Prostate gland (tissue), 2 donors: Measurements from ENCODE around the gene SERTAD1. TPM values are rescaled to one million over a fixed set of nuclear protein-coding genes. Genes with fewer than 3 reads are reported as not detected.

Experiments used
- DNase-seq: peaks from one replicate; pipeline ENCODE4 v3.0.0-alpha.2; 2019; ENCODE audit warnings: low spot score
- H3K27ac ChIP-seq, 2 donors: fragments of 200-600 bp; sonication (generic); 2 replicates each; pipeline ENCODE4 v1.5.1; 2017 to 2019
- H3K27me3 ChIP-seq: fragments of 200-600 bp; sonication (generic); replicated peaks from 2 replicates; pipeline ENCODE4 v1.5.1; 2019; ENCODE audit not compliant: insufficient read depth
- H3K36me3 ChIP-seq, 2 donors: fragments of 200-600 bp; sonication (generic); 1 replicate in 1 of 2; 2 replicates in 1 of 2; pipeline versions ENCODE4 v1.5.1 to v1.8.1; 2017 to 2019
- H3K4me1 ChIP-seq: fragments of 200-600 bp; sonication (generic); replicated peaks from 2 replicates; pipeline ENCODE4 v1.5.1; 2019
- H3K4me3 ChIP-seq, 2 donors: fragments of 200-600 bp; sonication (generic); 2 replicates each; pipeline ENCODE4 v1.5.1; 2017 to 2019
- H3K9me3 ChIP-seq: fragments of 200-600 bp; sonication (generic); 2 replicates; pipeline ENCODE4 v1.5.1; 2017
- POLR2A ChIP-seq: fragments of 450-650 bp; IDR thresholded peaks from one replicate; pipeline ENCODE4 v1.6.1; 2016; ENCODE audit warnings: antibody characterized with exemption, mild to moderate bottlenecking
- POLR2AphosphoS5 ChIP-seq: sonication (generic); formaldehyde crosslinking; IDR thresholded peaks from one replicate; pipeline ENCODE4 v1.6.1; 2017; ENCODE audit warnings: antibody characterized with exemption
- WGBS: methylation state at CpG from one replicate; pipeline ENCODE4 v1.1.5; 2018; 5-methylcytosine and 5-hydroxymethylcytosine counted together
- intact Hi-C: fragments of 100-400 bp; cut with DNase I; formaldehyde crosslinking; loops from one replicate; pipeline ENCODE4 v1.14.2; 2022
- total RNA-seq, 2 donors: library from RNA; depleted of rRNA; stranded (reverse); fragments of >200 nt; gene quantifications; one replicate each; pipeline ENCODE4 v1.1.0, GENCODE V29; 2016
- TF ChIP-seq, protein P1 (sequence below), 4 experiments: fragments of 200-600 bp in 2 of 4; fragments of 450-650 bp in 2 of 4; sonication (generic) in 2 of 4; IDR thresholded peaks; 1 replicate in 3 of 4; 2 replicates in 1 of 4; pipeline ENCODE4 v1.5.1; 2016 to 2019; ENCODE audit warnings: antibody characterized with exemption in 4 of 4, mild to moderate bottlenecking in 2 of 4, moderate library complexity in 2 of 4

The SERTAD1 gene
- total RNA-seq, 2 donors from 2014 or later, result 15.9 to 19.5 TPM

DNA sequence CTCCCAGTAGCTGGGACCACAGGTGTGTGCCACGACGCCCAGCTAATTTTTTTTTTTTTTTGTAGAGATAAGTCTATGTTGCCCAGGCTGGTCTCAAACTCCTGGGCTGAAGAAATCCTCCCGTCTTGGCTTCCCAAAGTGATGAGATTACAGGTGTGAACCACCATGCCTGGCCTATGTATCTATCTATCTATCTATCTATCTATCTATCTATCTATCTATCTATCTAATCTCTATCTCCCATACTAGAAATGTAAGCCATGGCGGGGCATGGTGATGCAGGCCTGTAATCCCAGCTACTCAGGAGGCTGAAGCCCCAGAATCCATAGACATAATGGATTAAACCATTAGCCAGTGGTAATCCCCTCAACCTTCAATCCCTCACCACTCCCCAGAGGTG, 24.9 kb upstream of the SERTAD1 start:
- Histone ChIP-seq H3K4me1 (peaks cover 10% of the 10 kb centered on the region), H3K36me3 (peaks cover 0 to 5% of the 10 kb centered on the region in 2 donors), H3K27ac (no peak overlapping the region), H3K4me3 (no peak overlapping the region), H3K27me3 (no peaks in the 10 kb centered on the region), H3K9me3 (no peaks in the 10 kb centered on the region)
- no peak for DNase-seq
- intact Hi-C loops, result no loop called here
- WGBS, result 89% methylated on average over 4 of the region's 4 CpGs
- TF ChIP-seq POLR2A, result no peak
- TF ChIP-seq POLR2AphosphoS5, result no peak
- TF ChIP-seq, protein P1, sequence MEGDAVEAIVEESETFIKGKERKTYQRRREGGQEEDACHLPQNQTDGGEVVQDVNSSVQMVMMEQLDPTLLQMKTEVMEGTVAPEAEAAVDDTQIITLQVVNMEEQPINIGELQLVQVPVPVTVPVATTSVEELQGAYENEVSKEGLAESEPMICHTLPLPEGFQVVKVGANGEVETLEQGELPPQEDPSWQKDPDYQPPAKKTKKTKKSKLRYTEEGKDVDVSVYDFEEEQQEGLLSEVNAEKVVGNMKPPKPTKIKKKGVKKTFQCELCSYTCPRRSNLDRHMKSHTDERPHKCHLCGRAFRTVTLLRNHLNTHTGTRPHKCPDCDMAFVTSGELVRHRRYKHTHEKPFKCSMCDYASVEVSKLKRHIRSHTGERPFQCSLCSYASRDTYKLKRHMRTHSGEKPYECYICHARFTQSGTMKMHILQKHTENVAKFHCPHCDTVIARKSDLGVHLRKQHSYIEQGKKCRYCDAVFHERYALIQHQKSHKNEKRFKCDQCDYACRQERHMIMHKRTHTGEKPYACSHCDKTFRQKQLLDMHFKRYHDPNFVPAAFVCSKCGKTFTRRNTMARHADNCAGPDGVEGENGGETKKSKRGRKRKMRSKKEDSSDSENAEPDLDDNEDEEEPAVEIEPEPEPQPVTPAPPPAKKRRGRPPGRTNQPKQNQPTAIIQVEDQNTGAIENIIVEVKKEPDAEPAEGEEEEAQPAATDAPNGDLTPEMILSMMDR (IDR thresholded peaks at IDR 0.05), result no peak

DNA sequence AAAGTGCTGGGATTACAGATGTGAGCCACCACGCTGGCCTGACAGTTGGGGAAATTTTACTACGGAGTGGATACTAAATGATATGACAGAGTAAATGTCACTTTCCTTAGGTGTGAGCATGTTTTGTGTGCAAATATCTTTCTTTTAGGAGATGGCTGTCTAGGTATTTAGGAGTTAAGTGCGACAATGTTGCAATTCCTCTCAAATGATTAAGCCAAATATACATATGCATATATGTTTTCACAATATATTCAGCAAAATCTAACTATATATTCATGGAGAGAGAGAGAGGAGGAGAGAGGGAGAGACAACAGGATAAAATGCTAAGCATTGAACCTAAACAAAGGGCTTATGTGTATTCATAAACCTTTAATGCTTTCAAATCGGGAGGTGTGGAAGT, 23.7 kb upstream of the SERTAD1 start:
- peaks cover 10% of the 10 kb centered on the region for H3K4me1 ChIP-seq
- H3K36me3 ChIP-seq, result peaks cover 0 to 5% of the 10 kb centered on the region in 2 donors
- H3K27ac ChIP-seq, result no peak overlapping the region
- TF ChIP-seq, protein P1 (IDR thresholded peaks at IDR 0.05), result no peak
- TF ChIP-seq POLR2A (no peak), POLR2AphosphoS5 (no peak)
- intact Hi-C loops, result loop anchor here (10.0 kb wide), 1 partner anchor 145 kb away; no protein-coding TSS in a partner anchor
- DNase-seq, result no peak
- H3K4me3 ChIP-seq, result no peak overlapping the region
- 91% methylated on average over 4 of the region's 4 CpGs for WGBS
- no peaks in the 10 kb centered on the region for H3K27me3 ChIP-seq
- H3K9me3 ChIP-seq, result no peaks in the 10 kb centered on the region

DNA sequence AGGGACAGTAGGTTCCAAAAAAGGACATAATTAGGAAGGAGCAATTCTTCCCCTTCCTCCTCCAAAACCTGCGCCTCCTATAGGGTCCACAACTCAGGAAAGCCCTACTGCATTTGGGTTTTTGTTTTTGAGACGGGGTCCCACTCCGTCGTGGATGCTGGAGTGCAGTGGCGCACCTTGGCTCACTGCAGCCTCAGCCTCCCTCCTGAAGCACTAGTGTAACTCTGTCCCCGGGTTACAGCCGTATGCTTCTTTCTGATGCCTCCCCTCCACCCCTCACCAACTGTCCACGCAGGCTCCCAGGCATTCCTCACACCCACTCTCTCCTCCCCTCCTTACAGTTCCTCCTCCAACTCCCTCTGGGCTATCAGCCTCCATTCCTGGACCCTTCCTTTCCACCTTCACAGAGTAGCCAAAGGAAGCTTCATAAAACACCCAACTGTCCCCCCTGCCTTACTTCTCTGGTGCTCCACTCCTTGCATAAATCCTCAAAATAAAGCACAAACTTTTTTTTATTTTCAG, 20.5 kb upstream of the SERTAD1 start:
- WGBS, result 71% methylated on average over 8 of the region's 8 CpGs
- Histone ChIP-seq H3K27ac (peak overlapping the region; percentile 99), H3K4me3 (no peak overlapping the region), H3K27me3 (no peaks in the 10 kb centered on the region), H3K36me3 (peaks cover 0 to 9% of the 10 kb centered on the region in 2 donors), H3K4me1 (peaks cover 13% of the 10 kb centered on the region), H3K9me3 (no peaks in the 10 kb centered on the region)
- no peak for DNase-seq
- no peak for TF ChIP-seq POLR2AphosphoS5
- TF ChIP-seq, protein P1 (IDR thresholded peaks at IDR 0.05), result no peak
- no peak for TF ChIP-seq POLR2A
- intact Hi-C loops, result loop anchor here (10.0 kb wide), 1 partner anchor 148 kb away; no protein-coding TSS in a partner anchor

DNA sequence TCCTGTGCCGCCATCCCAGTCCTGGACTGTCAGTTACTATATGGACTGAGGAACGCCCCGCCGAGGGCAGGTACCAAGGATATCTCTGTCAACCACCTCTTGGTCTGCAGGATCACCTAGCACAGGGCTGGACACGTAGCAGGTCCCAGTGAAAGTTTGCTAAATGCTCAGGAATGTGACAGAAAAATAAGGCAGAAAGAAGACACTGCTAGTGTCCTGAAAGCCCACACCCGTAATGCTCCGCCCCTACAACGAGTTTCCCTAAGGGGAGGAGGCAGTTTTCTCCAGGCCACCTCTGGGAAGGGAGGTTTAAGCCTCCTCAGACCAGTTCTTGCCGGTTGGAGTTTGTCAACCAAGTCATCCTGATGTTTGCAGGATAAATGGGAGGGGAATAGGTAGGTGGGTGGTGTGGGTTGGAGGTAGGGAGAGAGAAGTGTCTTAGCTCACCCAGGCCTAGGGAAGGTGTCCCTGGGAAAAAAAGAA, 20.0 kb upstream of the SERTAD1 start:
- intact Hi-C loops, result loop anchor here (2.0 to 10.0 kb wide), 2 partner anchors 19 to 149 kb away; partner anchors contain the start of gene BLVRB
- no peaks in the 10 kb centered on the region for H3K27me3 ChIP-seq
- TF ChIP-seq POLR2AphosphoS5, result peak; percentile 91
- TF ChIP-seq, protein P1 (IDR thresholded peaks at IDR 0.05), result no peak
- TF ChIP-seq POLR2A, result peak; percentile 29
- WGBS, result 34% methylated on average over 9 of the region's 9 CpGs
- peak; percentile 70 for DNase-seq
- no peak overlapping the region for H3K4me3 ChIP-seq
- H3K36me3 ChIP-seq, result peaks cover 0 to 13% of the 10 kb centered on the region in 2 donors
- no peaks in the 10 kb centered on the region for H3K9me3 ChIP-seq
- peak overlapping the region; percentile 99 for H3K27ac ChIP-seq
- peaks cover 18% of the 10 kb centered on the region for H3K4me1 ChIP-seq

DNA sequence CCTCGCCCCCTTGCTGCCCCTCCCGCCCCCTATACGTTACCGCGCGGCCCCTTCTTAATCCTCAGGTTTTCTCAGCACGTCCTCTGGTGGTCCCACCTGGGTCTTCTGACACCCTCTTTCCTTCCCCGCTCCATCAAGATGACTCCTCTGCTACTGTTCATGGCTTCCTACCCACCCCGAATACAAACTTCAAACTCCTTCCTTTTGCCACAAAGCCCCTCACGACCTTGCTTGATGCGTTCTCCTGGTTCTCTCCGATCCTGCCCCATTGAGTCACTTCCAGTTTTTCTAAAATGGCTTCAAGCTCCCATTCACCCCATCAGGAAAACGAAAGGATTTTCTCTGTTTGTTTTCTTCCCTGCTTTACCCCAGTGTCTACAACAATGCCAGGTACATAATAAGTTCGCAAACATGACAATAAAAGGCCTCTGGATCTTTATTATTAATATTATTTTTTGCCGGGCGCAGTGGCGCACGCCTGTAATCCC, 19.1 kb upstream of the SERTAD1 start:
- Histone ChIP-seq H3K9me3 (no peaks in the 10 kb centered on the region), H3K27me3 (no peaks in the 10 kb centered on the region), H3K4me3 (peak overlapping the region; percentile 85 to 97), H3K27ac (peak overlapping the region; percentile 99), H3K4me1 (peaks cover 19% of the 10 kb centered on the region), H3K36me3 (peaks cover 0 to 13% of the 10 kb centered on the region in 2 donors)
- WGBS, result 11% methylated on average over 18 of the region's 18 CpGs
- no peak for DNase-seq
- TF ChIP-seq, protein P1 (IDR thresholded peaks at IDR 0.05), result peak in 1 of 4 experiments; percentile 27
- TF ChIP-seq POLR2A, result no peak
- intact Hi-C loops, result loop anchor here (1.0 to 10.0 kb wide), 3 partner anchors 20 to 150 kb away; partner anchors contain the start of gene BLVRB
